NK-92 treated with Interleukin-12 subunit alpha and Interleukin-12 subunit beta, amount 100 ng/mL, for 24 hours (cell line): ENCODE results near the gene TFCP2.

Source experiments
- DNase-seq: peaks from one replicate; lab custom pipeline; 2025; lab: John Stamatoyannopoulos, UW

TFCP2 gene

DNA sequence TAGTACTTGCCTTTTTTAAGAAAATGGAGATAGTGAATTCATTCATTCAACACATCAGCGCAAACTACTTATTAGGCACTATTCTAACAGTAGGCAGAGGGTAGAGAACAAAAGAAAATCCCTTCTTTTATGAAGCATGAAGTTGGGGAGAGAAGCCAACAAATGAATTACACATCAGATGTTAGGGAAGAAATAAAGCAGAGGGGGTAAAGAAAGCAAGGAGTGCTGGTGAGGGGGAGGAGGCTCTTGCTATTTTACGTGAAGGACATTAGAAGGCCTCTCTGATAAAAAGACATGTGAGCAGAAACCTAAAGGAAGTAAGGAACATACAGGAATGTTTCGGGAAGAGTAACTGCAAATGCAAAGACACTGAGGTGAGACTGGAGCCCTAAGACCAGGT is 22.2 kb downstream of the TFCP2 start:
- no peak for DNase-seq

DNA sequence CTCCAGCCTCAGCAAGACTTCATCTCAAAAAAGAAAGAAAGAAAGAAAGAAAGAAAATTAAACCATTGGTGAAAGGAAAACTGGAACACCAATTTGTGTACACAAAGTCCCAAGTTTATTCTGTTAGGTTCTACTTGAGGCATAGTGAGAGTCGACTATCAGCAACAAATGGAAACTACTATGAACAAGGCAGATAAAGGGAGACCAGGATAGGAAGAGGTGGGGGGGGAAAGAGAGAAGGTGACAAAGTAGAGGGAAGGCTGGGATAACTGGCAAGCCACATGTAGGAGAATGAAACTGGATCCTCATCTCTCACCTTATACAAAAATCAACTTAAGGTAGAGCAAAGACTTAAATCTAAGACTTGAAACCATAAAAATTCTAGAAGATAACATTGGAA is 25.6 kb downstream of the TFCP2 start:
- no peak for DNase-seq

GRCh38 chr12:51139292-51139844 is 33.6 kb downstream of the TFCP2 start:
- DNase-seq, result no peak

DNA sequence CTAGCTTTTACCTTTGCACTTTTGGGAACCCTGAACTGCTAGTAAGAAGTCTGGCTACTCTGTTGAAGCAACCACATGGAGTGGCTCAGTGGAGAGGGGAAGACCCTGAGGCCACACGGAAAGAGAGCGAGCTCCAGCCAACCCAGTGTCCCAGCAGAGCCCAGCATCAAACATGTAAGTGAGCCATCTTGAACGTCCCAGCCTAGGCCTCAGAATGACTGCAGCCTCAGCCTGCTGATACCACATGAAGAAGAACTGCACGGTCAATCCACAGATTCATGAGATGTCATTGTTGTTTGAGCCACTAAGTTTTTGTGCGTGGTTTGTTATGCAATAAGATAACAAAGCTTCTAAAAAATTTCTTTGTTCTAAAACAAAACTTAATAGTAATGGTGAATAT is 40.2 kb downstream of the TFCP2 start:
- no peak for DNase-seq

DNA sequence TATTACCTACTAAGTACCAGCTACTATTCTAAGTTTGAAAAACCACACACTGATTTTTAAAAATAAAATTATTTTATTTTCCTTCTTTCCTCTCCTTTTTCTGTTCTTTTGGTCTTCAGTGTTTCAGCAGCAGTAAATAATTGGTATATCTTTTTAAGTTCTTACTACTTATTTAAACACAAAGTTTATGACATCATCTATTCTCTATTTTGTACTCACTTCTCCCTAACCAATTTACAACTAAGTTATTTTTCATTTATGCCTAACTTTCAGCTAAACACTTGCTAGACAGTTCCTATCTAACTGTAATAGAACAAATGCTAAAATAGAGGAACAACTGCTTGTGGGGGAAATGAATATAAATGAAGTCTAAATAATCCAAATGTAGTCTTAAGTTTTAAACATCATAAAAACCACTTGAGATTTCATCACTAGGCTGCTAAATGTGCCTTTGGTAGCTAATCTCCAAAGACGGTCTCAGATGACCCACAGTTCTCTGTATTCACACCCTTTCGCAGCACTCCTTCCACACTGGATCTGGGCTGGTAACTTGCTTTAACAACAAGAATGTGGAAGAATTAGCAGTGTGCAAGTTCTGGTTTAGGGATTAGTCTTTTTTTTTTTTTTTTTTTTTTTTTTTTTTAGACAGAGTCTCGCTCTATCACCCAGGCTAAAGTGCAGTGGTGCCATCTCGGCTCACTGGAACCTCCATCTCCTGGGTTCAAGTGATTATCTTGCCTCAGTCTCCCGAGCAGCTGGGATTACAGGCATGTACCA is 41.0 kb downstream of the TFCP2 start:
- no peak for DNase-seq

- DNase-seq, result no peak
Observed at GRCh38 chr12:51128919-51129318, 44.0 kb downstream of the TFCP2 start.

GRCh38 chr12:51127050-51127729 is 45.7 kb downstream of the TFCP2 start:
- DNase-seq, result no peak

- no peak for DNase-seq
Observed at GRCh38 chr12:51126297-51126696, 46.6 kb downstream of the TFCP2 start.

DNA sequence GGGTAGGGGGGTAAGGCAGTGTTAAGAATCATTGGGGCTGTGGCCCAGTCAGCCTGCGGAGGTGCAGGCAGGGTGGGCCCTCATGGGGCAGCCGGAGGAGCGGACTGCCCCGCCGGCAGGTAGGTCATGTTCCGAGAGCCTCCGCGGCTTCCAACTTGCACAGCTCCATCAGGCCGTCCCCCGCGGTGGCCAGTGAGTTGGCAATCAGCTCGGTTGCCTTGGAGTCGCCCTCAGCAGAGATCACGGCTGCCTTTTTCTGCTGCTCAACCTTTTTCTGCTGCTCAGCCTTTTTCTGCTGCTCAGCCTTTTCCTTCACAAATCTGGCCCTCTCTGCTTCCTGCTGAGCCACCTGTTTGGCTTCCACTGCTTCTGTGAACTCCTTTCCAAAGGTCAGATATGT is 48.4 kb downstream of the TFCP2 start:
- no peak for DNase-seq

- no peak for DNase-seq
Observed at GRCh38 chr12:51122844-51123243, 50.1 kb downstream of the TFCP2 start.

DNA sequence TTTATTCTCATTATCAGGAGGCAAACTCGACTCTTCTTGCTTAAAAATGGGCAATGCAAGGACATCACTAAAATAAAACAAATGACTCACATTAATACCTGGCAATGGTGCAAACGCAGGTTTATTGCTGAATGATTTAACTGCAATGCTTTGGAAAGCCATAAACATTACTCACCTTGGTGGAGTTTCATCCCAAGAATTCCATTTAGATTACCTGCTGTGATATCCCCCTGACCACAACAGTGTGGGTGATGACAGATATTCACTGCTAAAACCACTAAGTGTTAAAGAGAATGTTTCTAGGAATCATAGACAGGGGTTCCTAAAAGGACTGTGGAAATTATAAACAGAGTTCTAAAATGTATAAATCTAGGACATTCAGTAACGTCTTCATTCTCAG is 54.2 kb downstream of the TFCP2 start:
- DNase-seq, result no peak

- DNase-seq, result no peak
Observed at GRCh38 chr12:51115533-51115932, 57.4 kb downstream of the TFCP2 start.

- DNase-seq, result no peak
Observed at GRCh38 chr12:51108136-51108535, 64.8 kb downstream of the TFCP2 start.

- no peak for DNase-seq
Observed at GRCh38 chr12:51103977-51104376, 69.0 kb downstream of the TFCP2 start.

DNA sequence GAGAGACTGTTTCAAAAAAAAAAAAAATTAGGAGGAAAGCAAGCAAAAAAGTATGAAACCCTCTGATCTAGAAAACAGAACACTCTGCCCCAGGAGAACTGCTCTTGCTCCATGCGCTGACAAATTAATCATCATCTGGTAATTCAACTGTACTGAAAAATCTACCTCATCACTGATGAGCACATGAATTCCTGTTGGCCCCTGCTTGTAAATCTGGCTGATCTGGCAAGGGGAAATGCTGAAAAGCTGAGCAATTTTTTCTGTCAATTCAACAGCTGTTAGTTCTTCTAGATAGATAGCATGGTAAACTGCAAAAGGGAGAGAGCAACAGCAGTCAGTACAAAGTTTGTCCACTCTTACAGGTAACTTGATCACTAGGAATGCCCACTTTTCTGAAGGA is 74.3 kb downstream of the TFCP2 start:
- no peak for DNase-seq

DNA sequence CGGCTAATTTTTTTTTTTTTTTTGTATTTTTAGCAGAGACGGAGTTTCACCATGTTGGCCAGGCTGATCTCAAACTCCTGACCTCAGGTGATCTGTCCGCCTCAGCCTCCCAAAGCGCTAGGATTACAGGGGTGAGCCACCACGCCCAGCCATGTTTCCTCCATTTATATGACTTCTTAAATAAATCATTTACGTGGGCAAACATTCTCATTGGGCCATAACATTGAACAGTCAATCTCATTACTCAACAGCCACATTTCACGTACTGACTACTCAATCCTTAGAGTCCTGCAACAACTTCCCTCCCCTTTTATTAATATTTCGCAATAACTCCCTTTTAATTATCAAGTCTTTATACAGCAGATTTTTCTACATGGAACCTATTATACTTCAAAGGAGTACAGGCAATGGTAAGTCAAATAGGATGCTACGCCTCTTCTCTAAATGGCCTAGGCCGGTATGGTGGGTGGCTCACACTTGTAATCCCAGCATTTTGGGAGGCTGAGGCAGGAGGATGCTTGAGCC is 82.2 kb downstream of the TFCP2 start:
- no peak for DNase-seq

DNA sequence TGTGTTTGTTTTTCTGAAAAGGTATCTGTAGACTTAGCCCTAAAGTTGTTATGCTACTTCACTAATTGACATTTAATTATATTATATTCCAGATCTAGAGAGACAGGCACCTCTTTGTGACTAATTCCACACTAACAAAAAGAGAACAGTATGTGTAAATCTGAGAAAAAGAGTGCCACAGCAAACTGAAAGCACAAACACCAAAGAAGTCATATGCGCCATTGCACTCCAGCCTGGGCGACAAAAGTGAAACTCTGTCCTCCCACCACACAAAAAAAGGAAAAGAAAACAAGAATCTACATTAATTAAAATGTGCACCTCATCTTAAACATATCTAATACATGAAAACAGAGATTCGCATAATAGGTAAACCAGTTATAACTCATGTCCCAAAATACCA is 85.1 kb downstream of the TFCP2 start:
- no peak for DNase-seq

- DNase-seq, result no peak
Observed at GRCh38 chr12:51086933-51087332, 86.0 kb downstream of the TFCP2 start.

GRCh38 chr12:51085757-51086156 is 87.2 kb downstream of the TFCP2 start:
- no peak for DNase-seq

GRCh38 chr12:51083126-51083833 is 89.7 kb downstream of the TFCP2 start, which contains the start of gene CSRNP2:
Gene CSRNP2 (minus strand): TSS chr12:51083596. CDS start chr12:51076561, 7,035 bp downstream.
- peak; percentile 89 for DNase-seq

DNA sequence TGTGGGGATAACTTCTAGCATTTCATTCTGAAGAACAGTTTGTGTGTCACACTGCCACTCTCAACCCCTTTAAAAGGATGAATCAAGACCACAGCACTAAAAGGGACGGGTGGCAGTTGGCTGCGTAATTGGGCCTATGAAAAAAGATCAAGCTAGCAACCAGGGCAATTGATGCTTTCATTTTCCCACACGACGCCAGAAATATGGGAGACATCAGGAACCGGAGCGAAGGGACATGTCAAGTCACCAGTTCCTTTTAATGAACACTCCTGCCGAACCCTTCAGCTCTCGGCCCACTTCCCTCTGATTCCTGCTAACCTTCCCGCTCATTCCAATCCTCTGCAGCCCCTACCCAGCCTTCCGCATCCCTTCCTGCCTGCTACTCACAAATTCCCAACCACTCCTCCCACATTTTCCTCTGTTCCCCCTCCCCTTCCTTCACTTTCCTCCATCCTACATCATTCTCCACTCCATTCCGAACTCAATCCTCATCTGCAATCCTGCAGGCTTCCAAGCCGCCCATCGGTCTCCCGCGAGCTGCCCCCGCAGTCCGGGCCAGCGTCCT is 90.3 kb downstream of the TFCP2 start:
- DNase-seq, result no peak

GRCh38 chr12:51081421-51081820 is 91.5 kb downstream of the TFCP2 start:
- DNase-seq, result no peak
